ENCODE results near the gene ARMC5. TPM values are rescaled to one million over a fixed set of nuclear protein-coding genes. Genes with fewer than 3 reads are reported as not detected.
"Not testable (repeated sequence)": the region's sequence is repeated elsewhere in the genome, so short reads cannot be mapped to it uniquely, and the experiment has no call there.

ARMC5 gene
- total RNA-seq, 2 donors from 2014 or later, result 9.4 to 12.1 TPM

DNA sequence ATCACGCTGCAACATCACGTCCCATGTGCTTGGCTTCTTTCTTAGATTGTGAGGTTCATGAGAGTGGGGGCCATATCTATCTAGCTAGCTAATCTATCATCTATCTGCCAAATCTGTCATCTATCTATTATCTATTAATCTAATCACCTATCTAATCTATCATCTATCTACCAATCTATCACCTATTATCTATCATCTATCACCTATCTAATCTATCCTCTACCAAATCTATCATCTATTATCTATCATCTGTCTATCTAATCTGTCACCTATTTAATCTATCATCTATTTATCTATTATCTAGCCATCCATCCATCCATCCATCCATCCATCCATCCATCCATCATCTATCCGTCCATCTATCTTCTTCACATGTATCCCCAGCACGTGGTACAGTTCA is 45.4 kb upstream of the ARMC5 start:
- H3K9me3 ChIP-seq (ENCODE audit: control insufficient read depth, low read length), result no peaks in the 10 kb centered on the region
- 90 to 93% methylated on average over 4 of the region's 4 CpGs for WGBS, 2 experiments (ENCODE audit: insufficient coverage in 1 of 2, insufficient read length in 1 of 2)
- no peaks in the 10 kb centered on the region for H3K4me1 ChIP-seq (ENCODE audit: control insufficient read depth, insufficient read depth, low read length)
- DNase-seq, result no peak
- Mint-ChIP-seq H3K9me3 (peaks cover 6% of the 10 kb centered on the region), H3K27ac (no peak overlapping the region), H3K4me1 (no peaks in the 10 kb centered on the region), H3K27me3 (ENCODE audit: insufficient read depth) (peaks cover 83% of the 10 kb centered on the region), H3K4me3 (no peak overlapping the region), H3K36me3 (ENCODE audit: low read depth) (no peaks in the 10 kb centered on the region)
- no peak overlapping the region for H3K9ac ChIP-seq (ENCODE audit: extremely low read depth, low read length, poor library complexity, severe bottlenecking)
- no peak overlapping the region for H3K27ac ChIP-seq (ENCODE audit: low read depth, low read length)
- no peak overlapping the region for H3K4me3 ChIP-seq (ENCODE audit: low read length)
- no peaks in the 10 kb centered on the region for H3K36me3 ChIP-seq (ENCODE audit: control insufficient read depth, insufficient read depth, low read length)
- H3K27me3 ChIP-seq (ENCODE audit: control insufficient read depth, insufficient read depth, low read length, poor library complexity, severe bottlenecking), result peaks cover 34% of the 10 kb centered on the region
- TF ChIP-seq CTCF (conservative IDR thresholded peaks at IDR 0.05), result no peak

DNA sequence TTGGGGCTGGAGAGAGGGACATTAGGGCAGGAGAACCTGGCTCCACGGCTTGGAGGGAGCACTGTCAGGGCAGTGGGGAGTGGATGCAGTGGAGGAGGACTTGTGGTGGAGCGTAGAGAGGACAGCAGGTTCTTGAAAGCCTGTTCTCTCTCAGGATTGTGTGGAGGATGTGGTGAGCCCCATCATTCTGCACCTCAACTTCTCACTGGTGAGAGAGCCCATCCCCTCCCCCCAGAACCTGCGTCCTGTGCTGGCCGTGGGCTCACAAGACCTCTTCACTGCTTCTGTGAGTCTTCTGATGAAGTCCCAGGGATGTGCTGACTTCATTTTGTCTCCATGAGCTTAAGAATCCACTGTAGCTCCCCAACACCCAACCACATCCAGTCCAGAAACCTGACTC is 44.6 kb upstream of the ARMC5 start:
- TF ChIP-seq CTCF (conservative IDR thresholded peaks at IDR 0.05), result no peak
- Mint-ChIP-seq H3K27ac (no peak overlapping the region), H3K9me3 (peaks cover 6% of the 10 kb centered on the region), H3K27me3 (ENCODE audit: insufficient read depth) (peaks cover 76% of the 10 kb centered on the region), H3K36me3 (ENCODE audit: low read depth) (no peaks in the 10 kb centered on the region), H3K4me1 (no peaks in the 10 kb centered on the region), H3K4me3 (no peak overlapping the region)
- 80 to 95% methylated on average over 1 to 4 of the region's 4 CpGs for WGBS, 2 experiments (ENCODE audit: insufficient coverage in 1 of 2, insufficient read length in 1 of 2)
- no peaks in the 10 kb centered on the region for H3K9me3 ChIP-seq (ENCODE audit: control insufficient read depth, low read length)
- H3K9ac ChIP-seq (ENCODE audit: extremely low read depth, low read length, poor library complexity, severe bottlenecking), result no peak overlapping the region
- DNase-seq, result no peak
- H3K27me3 ChIP-seq (ENCODE audit: control insufficient read depth, insufficient read depth, low read length, poor library complexity, severe bottlenecking), result peaks cover 34% of the 10 kb centered on the region
- no peak overlapping the region for H3K27ac ChIP-seq (ENCODE audit: low read depth, low read length)
- no peak overlapping the region for H3K4me3 ChIP-seq (ENCODE audit: low read length)
- H3K36me3 ChIP-seq (ENCODE audit: control insufficient read depth, insufficient read depth, low read length), result no peaks in the 10 kb centered on the region
- no peaks in the 10 kb centered on the region for H3K4me1 ChIP-seq (ENCODE audit: control insufficient read depth, insufficient read depth, low read length)

DNA sequence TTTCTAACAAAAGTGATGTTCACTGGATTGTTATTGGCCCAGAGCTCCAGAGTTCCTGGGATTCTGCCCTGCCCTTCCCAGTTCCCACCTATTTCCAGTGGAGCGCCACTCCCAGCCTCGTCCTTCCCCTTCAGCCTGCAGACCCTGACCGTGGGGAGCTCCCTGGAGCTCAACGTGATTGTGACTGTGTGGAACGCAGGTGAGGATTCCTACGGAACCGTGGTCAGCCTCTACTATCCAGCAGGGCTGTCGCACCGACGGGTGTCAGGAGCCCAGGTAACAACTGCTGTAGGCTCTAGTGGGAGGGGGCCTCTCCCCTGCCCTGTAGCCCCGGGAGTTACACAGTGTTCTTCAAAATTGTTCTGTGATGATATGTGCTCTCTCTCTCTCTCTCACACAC is 42.9 kb upstream of the ARMC5 start:
- no peaks in the 10 kb centered on the region for H3K4me1 ChIP-seq (ENCODE audit: control insufficient read depth, insufficient read depth, low read length)
- Mint-ChIP-seq H3K4me3 (no peak overlapping the region), H3K9me3 (peaks cover 6% of the 10 kb centered on the region), H3K4me1 (no peaks in the 10 kb centered on the region), H3K27ac (no peak overlapping the region), H3K36me3 (ENCODE audit: low read depth) (no peaks in the 10 kb centered on the region), H3K27me3 (ENCODE audit: insufficient read depth) (peaks cover 72% of the 10 kb centered on the region)
- no peak overlapping the region for H3K4me3 ChIP-seq (ENCODE audit: low read length)
- no peak for TF ChIP-seq CTCF (conservative IDR thresholded peaks at IDR 0.05)
- 86 to 87% methylated on average over 8 to 10 of the region's 11 CpGs for WGBS, 2 experiments (ENCODE audit: insufficient coverage in 1 of 2, insufficient read length in 1 of 2)
- DNase-seq, result no peak
- no peak overlapping the region for H3K27ac ChIP-seq (ENCODE audit: low read depth, low read length)
- no peaks in the 10 kb centered on the region for H3K36me3 ChIP-seq (ENCODE audit: control insufficient read depth, insufficient read depth, low read length)
- H3K9me3 ChIP-seq (ENCODE audit: control insufficient read depth, low read length), result no peaks in the 10 kb centered on the region
- no peak overlapping the region for H3K9ac ChIP-seq (ENCODE audit: extremely low read depth, low read length, poor library complexity, severe bottlenecking)
- peaks cover 34% of the 10 kb centered on the region for H3K27me3 ChIP-seq (ENCODE audit: control insufficient read depth, insufficient read depth, low read length, poor library complexity, severe bottlenecking)

DNA sequence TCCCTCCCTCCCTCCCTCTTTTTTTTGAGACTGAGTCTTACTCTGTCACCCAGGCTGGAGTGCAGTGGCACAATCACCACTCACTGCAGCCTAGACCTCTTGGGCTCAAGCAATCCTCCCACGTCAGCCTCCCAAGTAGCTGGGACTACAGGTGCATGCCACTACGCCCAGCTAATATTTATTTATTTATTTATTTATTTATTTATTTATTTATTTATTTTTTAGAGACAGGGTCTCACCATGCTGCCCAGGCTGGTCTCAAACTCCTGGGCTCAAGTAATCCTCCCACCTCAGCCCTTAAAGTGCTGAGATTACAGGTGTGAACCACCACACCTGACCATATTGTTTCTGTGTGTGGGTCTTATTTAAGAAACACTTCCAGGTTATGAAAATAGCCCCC is 42.3 kb upstream of the ARMC5 start:
- peaks cover 72% of the 10 kb centered on the region for H3K27me3 Mint-ChIP-seq (ENCODE audit: insufficient read depth)
- not testable (repeated sequence) for DNase-seq; H3K4me3 ChIP-seq (ENCODE audit: low read length); H3K9me3 Mint-ChIP-seq; H3K9ac ChIP-seq (ENCODE audit: extremely low read depth, low read length, poor library complexity, severe bottlenecking); H3K36me3 ChIP-seq (ENCODE audit: control insufficient read depth, insufficient read depth, low read length); H3K9me3 ChIP-seq (ENCODE audit: control insufficient read depth, low read length); H3K27ac Mint-ChIP-seq; H3K36me3 Mint-ChIP-seq (ENCODE audit: low read depth); H3K4me3 Mint-ChIP-seq; H3K4me1 ChIP-seq (ENCODE audit: control insufficient read depth, insufficient read depth, low read length); H3K4me1 Mint-ChIP-seq; H3K27ac ChIP-seq (ENCODE audit: low read depth, low read length)
- WGBS, 2 experiments (ENCODE audit: insufficient coverage in 1 of 2, insufficient read length in 1 of 2), result 100% methylated on average over 1 of the region's 2 CpGs
- H3K27me3 ChIP-seq (ENCODE audit: control insufficient read depth, insufficient read depth, low read length, poor library complexity, severe bottlenecking), result peaks cover 34% of the 10 kb centered on the region

All from endodermal cell (in vitro differentiated cells).